H4 (cell line): Measurements from ENCODE around the gene CEP112. TPM values are rescaled to one million over a fixed set of nuclear protein-coding genes. Genes with fewer than 3 reads are reported as not detected.
A peak's percentile ranks its signal among the peaks of the same experiment; 100 is the strongest.

Experiments used
- DNase-seq: peaks from one replicate; pipeline ENCODE4 v3.0.0-alpha.2; 2015; ENCODE audit warnings: low spot score
- total RNA-seq: library from RNA; depleted of rRNA; stranded (reverse); fragments of >200 nt; shearing (Covaris generic); gene quantifications from 2 replicates; pipeline ENCODE4 v1.2.3, GENCODE V29; 2014; rRNA removed

The CEP112 gene
- 3.0 and 13.2 TPM in 2 replicates for total RNA-seq

GRCh38 chr17:66191593-66192377, at the start of gene CEP112:
Gene CEP112 (minus strand): TSS chr17:66192133.
- peak; percentile 67 for DNase-seq

GRCh38 chr17:66240630-66241029, 48.7 kb upstream of the CEP112 start:
- no peak for DNase-seq

GRCh38 chr17:66240013-66240412, 48.1 kb upstream of the CEP112 start:
- no peak for DNase-seq

- no peak for DNase-seq
Measured at GRCh38 chr17:66235377-66235994, 43.6 kb upstream of the CEP112 start.

GRCh38 chr17:66234611-66235010, 42.7 kb upstream of the CEP112 start:
- no peak for DNase-seq

- no peak for DNase-seq
Measured at GRCh38 chr17:66233023-66233753, 41.3 kb upstream of the CEP112 start.

GRCh38 chr17:66230922-66231591, 39.1 kb upstream of the CEP112 start:
- DNase-seq = no peak

GRCh38 chr17:66229783-66230538, 38.0 kb upstream of the CEP112 start:
- no peak for DNase-seq

GRCh38 chr17:66228887-66229782, 37.2 kb upstream of the CEP112 start, which contains the start of gene APOH:
Gene APOH (minus strand): TSS chr17:66229415. CDS start chr17:66229379, 36 bp downstream.
- DNase-seq = no peak

- no peak for DNase-seq
Measured at GRCh38 chr17:66227212-66228045, 35.5 kb upstream of the CEP112 start.

GRCh38 chr17:66222798-66223350, 30.9 kb upstream of the CEP112 start:
- no peak for DNase-seq

- no peak for DNase-seq
Measured at GRCh38 chr17:66221755-66222530, 30.0 kb upstream of the CEP112 start.

GRCh38 chr17:66221343-66221742, 29.4 kb upstream of the CEP112 start:
- DNase-seq = no peak

- no peak for DNase-seq
Measured at GRCh38 chr17:66220079-66220835, 28.3 kb upstream of the CEP112 start.

- no peak for DNase-seq
Measured at GRCh38 chr17:66215529-66215911, 23.6 kb upstream of the CEP112 start.

GRCh38 chr17:66214884-66215528, 23.1 kb upstream of the CEP112 start:
- DNase-seq = no peak
